Measurements from ENCODE around the gene BRD1.

The BRD1 gene

GRCh38 chr22:49756201-49756600, 71.5 kb downstream of the BRD1 start:
- TF ChIP-seq, protein P1, sequence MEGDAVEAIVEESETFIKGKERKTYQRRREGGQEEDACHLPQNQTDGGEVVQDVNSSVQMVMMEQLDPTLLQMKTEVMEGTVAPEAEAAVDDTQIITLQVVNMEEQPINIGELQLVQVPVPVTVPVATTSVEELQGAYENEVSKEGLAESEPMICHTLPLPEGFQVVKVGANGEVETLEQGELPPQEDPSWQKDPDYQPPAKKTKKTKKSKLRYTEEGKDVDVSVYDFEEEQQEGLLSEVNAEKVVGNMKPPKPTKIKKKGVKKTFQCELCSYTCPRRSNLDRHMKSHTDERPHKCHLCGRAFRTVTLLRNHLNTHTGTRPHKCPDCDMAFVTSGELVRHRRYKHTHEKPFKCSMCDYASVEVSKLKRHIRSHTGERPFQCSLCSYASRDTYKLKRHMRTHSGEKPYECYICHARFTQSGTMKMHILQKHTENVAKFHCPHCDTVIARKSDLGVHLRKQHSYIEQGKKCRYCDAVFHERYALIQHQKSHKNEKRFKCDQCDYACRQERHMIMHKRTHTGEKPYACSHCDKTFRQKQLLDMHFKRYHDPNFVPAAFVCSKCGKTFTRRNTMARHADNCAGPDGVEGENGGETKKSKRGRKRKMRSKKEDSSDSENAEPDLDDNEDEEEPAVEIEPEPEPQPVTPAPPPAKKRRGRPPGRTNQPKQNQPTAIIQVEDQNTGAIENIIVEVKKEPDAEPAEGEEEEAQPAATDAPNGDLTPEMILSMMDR (IDR thresholded peaks at IDR 0.05; ENCODE audit: low read depth, low read length), result no peak
- H3K4me3 ChIP-seq (ENCODE audit: low read depth, low read length), result no peak overlapping the region

DNA sequence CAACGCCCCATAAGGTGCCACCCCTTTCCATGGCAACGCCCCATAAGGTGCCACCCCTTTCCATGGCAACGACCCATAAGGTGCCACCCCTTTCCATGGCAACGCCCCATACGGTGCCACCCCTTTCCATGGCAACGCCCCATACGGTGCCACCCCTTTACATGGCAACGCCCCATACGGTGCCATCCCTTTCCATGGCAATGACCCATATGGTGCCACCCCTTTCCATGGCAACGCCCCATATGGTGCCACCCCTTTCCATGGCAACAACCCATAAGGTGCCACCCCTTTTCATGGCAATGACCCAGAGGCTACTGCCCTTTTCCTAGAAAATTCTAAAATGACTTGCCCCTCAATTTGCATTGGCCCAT, 72.1 kb downstream of the BRD1 start:
- TF ChIP-seq, protein P1 (IDR thresholded peaks at IDR 0.05; ENCODE audit: low read depth, low read length), result no peak
- no peak overlapping the region for H3K4me3 ChIP-seq (ENCODE audit: low read depth, low read length)

- TF ChIP-seq, protein P1 (IDR thresholded peaks at IDR 0.05; ENCODE audit: low read depth, low read length), result no peak
- no peak overlapping the region for H3K4me3 ChIP-seq (ENCODE audit: low read depth, low read length)
Observed at GRCh38 chr22:49754696-49755630, 72.7 kb downstream of the BRD1 start.

GRCh38 chr22:49753961-49754695, 73.5 kb downstream of the BRD1 start:
- TF ChIP-seq, protein P1 (IDR thresholded peaks at IDR 0.05; ENCODE audit: low read depth, low read length), result no peak

GRCh38 chr22:49753276-49753890, 74.3 kb downstream of the BRD1 start:
- TF ChIP-seq, protein P1 (IDR thresholded peaks at IDR 0.05; ENCODE audit: low read depth, low read length), result no peak
- no peak overlapping the region for H3K4me3 ChIP-seq (ENCODE audit: low read depth, low read length)

More at GRCh38 chr22:49753961-49754695, 73.5 kb downstream of the BRD1 start:
- no peak overlapping the region for H3K4me3 ChIP-seq (ENCODE audit: low read depth, low read length)

GRCh38 chr22:49752598-49753091, 75.0 kb downstream of the BRD1 start:
- TF ChIP-seq, protein P1 (IDR thresholded peaks at IDR 0.05; ENCODE audit: low read depth, low read length), result no peak
- H3K4me3 ChIP-seq (ENCODE audit: low read depth, low read length), result no peak overlapping the region
